ENCODE data around the gene CBX5.

- TF ChIP-seq CTCF (optimal IDR thresholded peaks at IDR 0.05 in 1 of 3, IDR thresholded peaks at IDR 0.05 in 1 of 3, conservative IDR thresholded peaks at IDR 0.05 in 1 of 3; ENCODE audit: extremely low read depth in 1 of 3, insufficient read depth in 2 of 3, low read length in 3 of 3) (no peak), EZH2 (IDR thresholded peaks at IDR 0.05; ENCODE audit: low read length) (no peak)
These were observed 97.8 kb downstream of the CBX5 start for GRCh38 chr12:54182086-54182485.

Data from keratinocyte (primary cell).